ENCODE measurements around the gene MCF2L.

Gene MCF2L

GRCh38 chr13:112999414-113000177 is 30.6 kb downstream of the MCF2L start:
- DNase-seq (ENCODE audit: low read depth) = no peak

GRCh38 chr13:113000575-113000974 is 31.6 kb downstream of the MCF2L start:
- no peak for DNase-seq (ENCODE audit: low read depth)

- DNase-seq (ENCODE audit: low read depth) = no peak
Observed at GRCh38 chr13:113001241-113002140, 32.5 kb downstream of the MCF2L start.

- DNase-seq (ENCODE audit: low read depth) = no peak
Observed at GRCh38 chr13:113002206-113002912, 33.3 kb downstream of the MCF2L start.

GRCh38 chr13:113002913-113003290 is 33.9 kb downstream of the MCF2L start:
- no peak for DNase-seq (ENCODE audit: low read depth)

- no peak for DNase-seq (ENCODE audit: low read depth)
Observed at GRCh38 chr13:113004126-113004525, 35.1 kb downstream of the MCF2L start.

- DNase-seq (ENCODE audit: low read depth) = no peak
Observed at GRCh38 chr13:113005076-113005865, 36.3 kb downstream of the MCF2L start.

GRCh38 chr13:113005997-113006396 is 37.0 kb downstream of the MCF2L start:
- DNase-seq (ENCODE audit: low read depth) = no peak

- DNase-seq (ENCODE audit: low read depth) = no peak
Observed at GRCh38 chr13:113006660-113007059, 37.6 kb downstream of the MCF2L start.

- no peak for DNase-seq (ENCODE audit: low read depth)
Observed at GRCh38 chr13:113008851-113009250, 39.8 kb downstream of the MCF2L start.

- no peak for DNase-seq (ENCODE audit: low read depth)
Observed at GRCh38 chr13:113009743-113010509, 40.9 kb downstream of the MCF2L start.

- no peak for DNase-seq (ENCODE audit: low read depth)
Observed at GRCh38 chr13:113010510-113010865, 41.5 kb downstream of the MCF2L start.

GRCh38 chr13:113013303-113013702 is 44.3 kb downstream of the MCF2L start:
- DNase-seq (ENCODE audit: low read depth) = no peak

GRCh38 chr13:113013878-113014751 is 45.1 kb downstream of the MCF2L start:
- DNase-seq (ENCODE audit: low read depth) = no peak

GRCh38 chr13:113014752-113015745 is 46.0 kb downstream of the MCF2L start:
- DNase-seq (ENCODE audit: low read depth) = no peak

- no peak for DNase-seq (ENCODE audit: low read depth)
Observed at GRCh38 chr13:113015826-113016525, 47.0 kb downstream of the MCF2L start.

- DNase-seq (ENCODE audit: low read depth) = no peak
Observed at GRCh38 chr13:113016526-113017295, 47.7 kb downstream of the MCF2L start.

Data from fibroblast of gingiva (primary cell).